Sigmoid colon (tissue), 4 donors: ENCODE measurements around the gene CLCN3.

Source experiments
- CTCF ChIP-seq, 4 experiments: fragments of 450-650 bp in 3 of 4; fragments of 200-600 bp in 1 of 4; IDR thresholded peaks; one replicate each; pipeline ENCODE4 v1.5.1; 2016 to 2019; ENCODE audit warnings: antibody characterized with exemption in 4 of 4, mild to moderate bottlenecking in 3 of 4, moderate library complexity in 2 of 4
- EP300 ChIP-seq, 4 donors: sonication (generic); formaldehyde crosslinking; IDR thresholded peaks; one replicate each; pipeline ENCODE4 v1.6.1; 2017; ENCODE audit warnings: antibody characterized with exemption in 4 of 4

GRCh38 chr4:169612871-169613859, 7.2 kb upstream of the CLCN3 start:
- TF ChIP-seq CTCF (IDR thresholded peaks at IDR 0.05) (peak in 3 of 4 experiments; percentile 15 to 67 (median 57)), EP300 (IDR thresholded peaks at IDR 0.05) (no peak)
